Glutamatergic neuron (in vitro differentiated cells): Measurements from ENCODE around the gene REPS1. TPM values are rescaled to one million over a fixed set of nuclear protein-coding genes. Genes with fewer than 3 reads are reported as not detected.
A peak's percentile ranks its signal among the peaks of the same experiment; 100 is the strongest.

Source experiments
- DNase-seq: peaks from one replicate; pipeline ENCODE4 v3.0.0; 2022
- H3K27ac Mint-ChIP-seq: one replicate; pipeline ENCODE4 v1.8.0; 2020; ENCODE audit warnings: mild to moderate bottlenecking, mixed read lengths, inconsistent platforms; ENCODE audit not compliant: unreplicated experiment
- H3K27me3 Mint-ChIP-seq: one replicate; pipeline ENCODE4 v1.8.0; 2020; ENCODE audit warnings: mild to moderate bottlenecking, moderate library complexity, mixed read lengths, inconsistent platforms; ENCODE audit not compliant: unreplicated experiment
- H3K36me3 Mint-ChIP-seq: one replicate; pipeline ENCODE4 v1.8.0; 2020; ENCODE audit warnings: mild to moderate bottlenecking, mixed read lengths, inconsistent platforms; ENCODE audit not compliant: unreplicated experiment
- H3K4me1 Mint-ChIP-seq: one replicate; pipeline ENCODE4 v1.8.0; 2020; ENCODE audit warnings: mild to moderate bottlenecking, low read depth, mixed read lengths, inconsistent platforms; ENCODE audit not compliant: unreplicated experiment
- H3K4me3 Mint-ChIP-seq: one replicate; pipeline ENCODE4 v1.8.0; 2020; ENCODE audit warnings: mild to moderate bottlenecking, mixed read lengths, inconsistent platforms; ENCODE audit not compliant: unreplicated experiment
- H3K9me3 Mint-ChIP-seq: one replicate; pipeline ENCODE4 v1.8.0; 2020; ENCODE audit warnings: mild to moderate bottlenecking, moderate library complexity, mixed read lengths, inconsistent platforms; ENCODE audit not compliant: unreplicated experiment
- total RNA-seq: library from RNA; stranded (reverse); fragmentation: NEBNext Ultra II Directional; extraction: Animal tissue kit (Norgen Biotek cat#: 25700); gene quantifications from one replicate; pipeline ENCODE4 v1.2.1, GENCODE V29; 2021; ENCODE audit not compliant: unreplicated experiment
- TF ChIP-seq, protein P1 (sequence below): fragments of 200-600 bp; sonication (generic); IDR thresholded peaks from one replicate; pipeline ENCODE4 v1.5.0; 2021; ENCODE audit not compliant: partially characterized antibody, unreplicated experiment

REPS1 gene
- total RNA-seq, 1 donor from 2014 or later, result 103 TPM

DNA sequence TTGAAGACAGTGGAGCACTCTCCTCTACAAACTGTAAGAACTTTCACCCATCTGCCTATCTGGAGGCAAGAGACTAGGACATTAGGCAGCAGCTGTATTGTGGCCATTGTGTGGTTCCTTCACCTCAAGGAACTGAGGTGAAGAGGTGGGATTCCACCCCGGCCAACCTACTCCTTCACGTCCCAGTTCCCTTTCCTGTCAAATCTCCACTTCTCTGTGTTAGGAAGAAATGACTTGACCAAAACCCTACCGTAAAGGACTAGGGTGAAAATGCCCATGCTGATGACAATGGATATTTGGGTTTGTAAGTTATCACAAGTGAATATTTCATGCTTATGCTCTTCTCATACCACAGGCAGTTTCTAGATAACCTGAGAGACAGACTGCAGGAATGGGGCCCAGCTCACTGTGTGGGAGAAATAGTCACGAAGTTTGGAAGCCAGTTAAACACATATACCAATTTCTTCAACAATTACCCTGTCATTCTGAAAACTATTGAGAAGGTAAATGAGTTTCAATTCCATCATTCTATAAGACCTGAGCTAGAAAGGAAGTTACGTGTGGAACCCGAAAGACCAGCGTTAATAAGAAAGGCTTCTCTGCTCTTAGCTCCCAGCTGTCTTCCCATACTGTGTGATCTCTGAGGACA lies 105.6 kb downstream of the REPS1 start:
- H3K4me3 Mint-ChIP-seq, result no peak overlapping the region
- H3K9me3 Mint-ChIP-seq, result no peaks in the 10 kb centered on the region
- H3K4me1 Mint-ChIP-seq, result peaks cover 6% of the 10 kb centered on the region
- DNase-seq, result no peak
- TF ChIP-seq, protein P1, sequence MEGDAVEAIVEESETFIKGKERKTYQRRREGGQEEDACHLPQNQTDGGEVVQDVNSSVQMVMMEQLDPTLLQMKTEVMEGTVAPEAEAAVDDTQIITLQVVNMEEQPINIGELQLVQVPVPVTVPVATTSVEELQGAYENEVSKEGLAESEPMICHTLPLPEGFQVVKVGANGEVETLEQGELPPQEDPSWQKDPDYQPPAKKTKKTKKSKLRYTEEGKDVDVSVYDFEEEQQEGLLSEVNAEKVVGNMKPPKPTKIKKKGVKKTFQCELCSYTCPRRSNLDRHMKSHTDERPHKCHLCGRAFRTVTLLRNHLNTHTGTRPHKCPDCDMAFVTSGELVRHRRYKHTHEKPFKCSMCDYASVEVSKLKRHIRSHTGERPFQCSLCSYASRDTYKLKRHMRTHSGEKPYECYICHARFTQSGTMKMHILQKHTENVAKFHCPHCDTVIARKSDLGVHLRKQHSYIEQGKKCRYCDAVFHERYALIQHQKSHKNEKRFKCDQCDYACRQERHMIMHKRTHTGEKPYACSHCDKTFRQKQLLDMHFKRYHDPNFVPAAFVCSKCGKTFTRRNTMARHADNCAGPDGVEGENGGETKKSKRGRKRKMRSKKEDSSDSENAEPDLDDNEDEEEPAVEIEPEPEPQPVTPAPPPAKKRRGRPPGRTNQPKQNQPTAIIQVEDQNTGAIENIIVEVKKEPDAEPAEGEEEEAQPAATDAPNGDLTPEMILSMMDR, result no peak
- no peak overlapping the region for H3K27ac Mint-ChIP-seq
- peaks cover 1% of the 10 kb centered on the region for H3K27me3 Mint-ChIP-seq
- no peaks in the 10 kb centered on the region for H3K36me3 Mint-ChIP-seq

DNA sequence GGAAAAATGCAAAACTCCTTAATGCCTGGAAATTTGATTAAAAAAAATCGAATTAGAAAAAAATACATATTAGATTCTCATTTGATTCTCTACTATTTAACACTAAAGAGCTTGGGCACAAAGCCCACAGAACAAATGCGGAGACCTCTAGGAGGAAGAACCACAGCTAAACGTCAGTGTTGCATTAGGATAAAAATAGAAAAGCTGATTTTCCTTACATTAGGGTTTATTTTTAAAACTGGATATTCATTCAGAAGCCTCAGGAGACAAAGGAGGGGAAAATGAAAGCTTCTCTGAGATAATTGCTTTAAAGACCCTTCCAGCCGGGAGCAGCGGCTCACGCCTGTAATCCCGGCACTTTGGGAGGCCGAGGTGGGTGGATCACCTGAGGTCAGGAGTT lies 114.9 kb downstream of the REPS1 start:
- no peak overlapping the region for H3K27ac Mint-ChIP-seq
- no peak for DNase-seq
- TF ChIP-seq, protein P1, result no peak
- H3K27me3 Mint-ChIP-seq, result peaks cover 4% of the 10 kb centered on the region
- peaks cover 16% of the 10 kb centered on the region for H3K4me1 Mint-ChIP-seq
- H3K4me3 Mint-ChIP-seq, result peak overlapping the region; percentile 10
- no peaks in the 10 kb centered on the region for H3K9me3 Mint-ChIP-seq
- no peaks in the 10 kb centered on the region for H3K36me3 Mint-ChIP-seq

GRCh38 chr6:138869398-138869797 lies 118.7 kb downstream of the REPS1 start:
- Mint-ChIP-seq H3K36me3 (no peaks in the 10 kb centered on the region), H3K4me1 (peaks cover 15% of the 10 kb centered on the region), H3K4me3 (no peak overlapping the region), H3K9me3 (no peaks in the 10 kb centered on the region), H3K27ac (no peak overlapping the region), H3K27me3 (peaks cover 2% of the 10 kb centered on the region)
- TF ChIP-seq, protein P1, result no peak
- peak; percentile 19 for DNase-seq

DNA sequence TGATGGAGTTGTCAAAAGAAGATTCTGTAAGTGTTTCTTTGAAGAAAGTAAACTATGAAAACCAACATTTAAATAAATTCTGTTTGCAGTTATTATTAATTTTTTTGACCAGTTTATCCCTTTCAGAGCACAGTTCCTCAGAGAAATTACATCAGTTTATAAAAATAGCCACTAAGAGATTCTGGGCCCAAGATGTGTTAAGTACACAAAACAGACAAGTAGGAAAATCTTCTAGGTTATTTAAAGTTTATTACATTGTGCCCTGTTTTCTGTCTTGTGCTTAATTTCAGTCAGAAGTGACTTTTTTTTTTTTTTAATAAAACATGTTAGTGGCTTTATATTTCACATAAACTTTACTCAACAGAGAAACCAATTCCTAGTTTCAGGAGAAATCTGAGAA lies 119.9 kb downstream of the REPS1 start:
- no peak overlapping the region for H3K27ac Mint-ChIP-seq
- peaks cover 14% of the 10 kb centered on the region for H3K4me1 Mint-ChIP-seq

GRCh38 chr6:138865480-138866109 lies 122.5 kb downstream of the REPS1 start:
- Mint-ChIP-seq H3K36me3 (no peaks in the 10 kb centered on the region), H3K27me3 (peaks cover 2% of the 10 kb centered on the region), H3K27ac (no peak overlapping the region), H3K4me3 (no peak overlapping the region), H3K4me1 (peaks cover 8% of the 10 kb centered on the region), H3K9me3 (peaks cover 7% of the 10 kb centered on the region)
- TF ChIP-seq, protein P1, result no peak
- DNase-seq, result no peak

More for the DNA sequence above, 119.9 kb downstream of the REPS1 start:
- H3K9me3 Mint-ChIP-seq, result peaks cover 1% of the 10 kb centered on the region
- DNase-seq, result no peak
- H3K36me3 Mint-ChIP-seq, result no peaks in the 10 kb centered on the region
- H3K4me3 Mint-ChIP-seq, result no peak overlapping the region
- H3K27me3 Mint-ChIP-seq, result peaks cover 3% of the 10 kb centered on the region
- TF ChIP-seq, protein P1, result no peak
